OCI-LY3 (cell line): Measurements from ENCODE around the gene LRBA.

ENCODE experiments used
- EZH2phosphoT487 ChIP-seq: fragments of 200-600 bp; shearing (Covaris generic); IDR thresholded peaks from 2 replicates; pipeline ENCODE4 v1.6.1; 2018; ENCODE audit warnings: antibody characterized with exemption, mixed run types, low read depth
- TF ChIP-seq, protein P1 (sequence below): fragments of 200-600, 300-600 bp; sonication (generic); IDR thresholded peaks from 2 replicates; pipeline ENCODE4 v1.5.1; 2014; ENCODE audit warnings: antibody characterized with exemption, low read length, low read depth

- TF ChIP-seq, protein P1, sequence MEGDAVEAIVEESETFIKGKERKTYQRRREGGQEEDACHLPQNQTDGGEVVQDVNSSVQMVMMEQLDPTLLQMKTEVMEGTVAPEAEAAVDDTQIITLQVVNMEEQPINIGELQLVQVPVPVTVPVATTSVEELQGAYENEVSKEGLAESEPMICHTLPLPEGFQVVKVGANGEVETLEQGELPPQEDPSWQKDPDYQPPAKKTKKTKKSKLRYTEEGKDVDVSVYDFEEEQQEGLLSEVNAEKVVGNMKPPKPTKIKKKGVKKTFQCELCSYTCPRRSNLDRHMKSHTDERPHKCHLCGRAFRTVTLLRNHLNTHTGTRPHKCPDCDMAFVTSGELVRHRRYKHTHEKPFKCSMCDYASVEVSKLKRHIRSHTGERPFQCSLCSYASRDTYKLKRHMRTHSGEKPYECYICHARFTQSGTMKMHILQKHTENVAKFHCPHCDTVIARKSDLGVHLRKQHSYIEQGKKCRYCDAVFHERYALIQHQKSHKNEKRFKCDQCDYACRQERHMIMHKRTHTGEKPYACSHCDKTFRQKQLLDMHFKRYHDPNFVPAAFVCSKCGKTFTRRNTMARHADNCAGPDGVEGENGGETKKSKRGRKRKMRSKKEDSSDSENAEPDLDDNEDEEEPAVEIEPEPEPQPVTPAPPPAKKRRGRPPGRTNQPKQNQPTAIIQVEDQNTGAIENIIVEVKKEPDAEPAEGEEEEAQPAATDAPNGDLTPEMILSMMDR, result no peak
- TF ChIP-seq EZH2phosphoT487, result no peak
Measured at GRCh38 chr4:150826306-150826705, 188.8 kb downstream of the LRBA start.
